Measurements from ENCODE around the gene HK1.
"Not testable (repeated sequence)": the region's sequence is repeated elsewhere in the genome, so short reads cannot be mapped to it uniquely, and the experiment has no call there.

HK1 gene

DNA sequence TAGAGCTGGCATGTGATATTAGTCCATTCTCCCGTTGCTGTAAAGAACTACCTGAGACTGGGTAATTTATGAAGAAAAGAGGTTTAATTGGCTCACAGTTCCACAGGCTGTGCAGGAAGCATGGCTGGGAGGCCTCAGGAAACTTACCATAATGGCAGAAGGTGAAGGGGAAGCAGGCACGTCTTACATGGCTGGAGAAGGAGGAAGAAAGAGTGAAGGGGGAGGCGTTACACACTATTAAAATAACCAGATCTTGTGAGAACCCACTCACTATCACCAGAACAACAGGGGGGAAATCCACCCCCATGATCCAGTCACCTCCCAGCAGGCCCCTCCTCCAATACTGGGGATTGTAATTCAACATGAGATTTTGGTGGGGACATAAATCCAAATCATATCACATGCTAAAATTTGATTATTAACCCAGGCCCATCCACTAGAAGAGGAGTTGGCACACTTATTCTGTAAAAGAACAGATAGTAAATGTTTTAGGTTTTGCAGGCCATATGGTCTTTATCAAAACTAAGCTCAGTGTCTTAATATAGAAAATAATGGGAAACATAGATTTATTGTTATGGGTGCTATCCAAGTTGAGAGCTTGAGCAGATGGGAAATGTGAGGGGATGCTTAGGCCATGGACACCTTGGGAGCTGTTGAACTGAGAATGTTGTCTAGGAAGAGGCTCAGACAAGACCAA is 18.6 kb upstream of the HK1 start:
- DNase-seq, result no peak

DNA sequence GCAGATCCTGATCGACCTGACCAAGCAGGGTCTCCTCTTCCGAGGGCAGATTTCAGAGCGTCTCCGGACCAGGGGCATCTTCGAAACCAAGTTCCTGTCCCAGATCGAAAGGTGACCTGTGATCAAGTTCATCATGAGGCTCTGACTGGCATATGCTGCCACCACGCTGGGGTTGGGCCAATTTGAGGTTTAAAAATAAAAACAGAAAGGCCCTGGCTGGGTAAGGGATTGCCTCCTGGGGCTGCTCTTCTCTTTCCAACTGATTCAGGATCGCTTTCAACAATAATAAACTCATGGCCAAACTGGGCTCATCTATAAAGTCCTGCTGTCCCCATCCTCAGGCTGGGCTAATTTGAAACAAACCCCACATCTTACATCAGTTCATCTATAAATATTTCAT is 17.1 kb upstream of the HK1 start:
- DNase-seq, result no peak

DNA sequence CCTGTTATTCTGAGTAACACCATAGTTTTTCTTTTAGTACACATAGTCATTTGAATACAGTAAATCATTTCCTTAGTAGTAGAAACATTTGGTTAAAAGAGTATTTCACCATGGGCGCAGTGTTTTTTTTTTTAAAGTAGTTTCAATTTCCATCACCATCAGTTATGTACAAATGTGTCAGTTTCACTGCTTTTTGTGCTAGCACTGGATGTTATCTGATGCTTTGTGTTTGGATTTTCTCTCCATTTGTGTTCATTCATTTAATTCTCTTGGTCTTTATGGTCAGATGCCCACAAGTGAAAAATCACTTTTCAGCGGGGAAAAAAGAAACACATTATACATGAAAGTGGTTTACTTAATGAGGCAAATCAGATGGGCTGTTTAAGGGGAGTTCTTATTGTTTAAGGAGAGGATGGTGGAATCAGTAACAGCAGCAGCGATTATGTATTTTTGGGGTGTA is 16.0 kb upstream of the HK1 start:
- DNase-seq, result no peak

DNA sequence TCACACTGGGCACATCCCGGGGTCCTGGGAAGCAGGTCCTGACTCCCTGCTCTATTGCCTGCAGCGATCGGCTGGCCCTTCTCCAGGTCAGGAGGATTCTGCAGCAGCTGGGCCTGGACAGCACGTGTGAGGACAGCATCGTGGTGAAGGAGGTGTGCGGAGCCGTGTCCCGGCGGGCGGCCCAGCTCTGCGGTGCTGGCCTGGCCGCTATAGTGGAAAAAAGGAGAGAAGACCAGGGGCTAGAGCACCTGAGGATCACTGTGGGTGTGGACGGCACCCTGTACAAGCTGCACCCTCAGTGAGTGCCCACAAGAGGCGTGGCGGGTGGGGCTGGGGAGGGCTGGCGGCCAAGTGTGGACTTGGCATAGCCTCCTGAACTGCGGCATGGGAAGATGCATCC is 12.8 kb upstream of the HK1 start:
- no peak for DNase-seq

DNA sequence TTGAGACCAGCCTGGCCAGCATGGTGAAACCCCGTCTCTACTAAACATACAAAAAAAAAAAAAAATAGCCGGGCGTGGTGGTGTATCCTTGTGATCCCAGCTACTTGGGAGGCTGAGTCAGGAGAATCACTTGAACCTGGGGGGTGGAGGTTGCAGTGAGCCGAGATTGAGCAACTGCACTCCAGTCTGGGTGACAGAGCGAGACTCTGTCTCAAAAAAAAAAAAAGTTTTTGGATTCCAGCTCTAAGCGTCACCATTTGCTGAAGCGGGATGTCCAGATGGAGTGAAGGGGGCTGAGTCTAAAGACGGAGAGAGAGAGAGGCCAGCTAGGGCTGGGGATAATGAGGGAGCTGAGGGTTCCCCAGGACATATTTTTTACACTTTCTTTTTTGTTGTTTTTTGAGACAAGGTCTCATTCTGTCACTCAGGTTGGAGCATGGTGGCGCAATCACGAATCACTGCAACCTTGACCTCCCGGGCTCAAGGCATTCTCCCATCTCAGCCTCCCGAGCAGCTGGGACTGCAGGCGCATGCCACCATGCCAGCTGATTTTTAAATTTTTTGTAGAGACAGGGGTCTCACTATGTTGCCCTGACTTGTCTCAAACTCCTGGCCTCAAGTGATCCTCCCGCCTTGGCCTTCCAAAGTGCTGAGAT is 9.4 kb upstream of the HK1 start:
- DNase-seq, result no peak

DNA sequence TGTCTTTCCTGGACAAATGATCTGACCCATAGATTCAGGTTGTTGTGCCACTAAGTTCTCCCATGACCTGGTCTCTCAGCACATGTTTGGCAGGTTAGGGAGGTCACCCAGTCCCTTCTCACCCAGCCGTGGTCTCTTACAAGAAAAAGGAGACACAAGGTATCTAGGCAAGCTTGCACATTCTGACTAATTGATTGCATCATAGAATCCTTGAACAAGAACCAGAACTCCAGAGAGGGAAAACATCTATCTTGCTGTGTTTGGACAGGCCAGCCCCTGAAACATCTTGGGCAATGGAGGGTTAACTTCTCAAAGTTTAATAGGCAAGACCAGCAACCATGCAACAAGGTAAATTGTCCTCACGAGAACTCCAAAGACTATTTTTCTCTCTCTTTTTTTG is 8.5 kb upstream of the HK1 start:
- no peak for DNase-seq

DNA sequence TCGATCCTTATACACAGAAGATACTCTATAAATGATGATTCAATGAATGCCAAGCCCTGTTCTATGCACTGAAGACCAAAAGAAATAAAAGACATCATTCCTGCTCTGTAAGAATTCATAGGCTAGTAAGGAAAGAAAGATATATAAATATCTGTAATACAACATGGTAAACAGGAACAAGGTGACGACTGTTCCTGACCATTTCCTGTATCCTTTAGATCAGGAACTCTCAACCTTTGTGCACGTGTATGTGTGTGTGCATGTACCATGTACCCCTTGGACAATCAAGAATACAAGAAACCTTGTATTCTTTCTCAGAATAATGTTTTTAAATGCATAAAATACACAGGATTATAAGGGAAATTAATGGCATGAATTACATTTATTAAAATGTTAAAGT is 7.3 kb upstream of the HK1 start:
- no peak for DNase-seq

DNA sequence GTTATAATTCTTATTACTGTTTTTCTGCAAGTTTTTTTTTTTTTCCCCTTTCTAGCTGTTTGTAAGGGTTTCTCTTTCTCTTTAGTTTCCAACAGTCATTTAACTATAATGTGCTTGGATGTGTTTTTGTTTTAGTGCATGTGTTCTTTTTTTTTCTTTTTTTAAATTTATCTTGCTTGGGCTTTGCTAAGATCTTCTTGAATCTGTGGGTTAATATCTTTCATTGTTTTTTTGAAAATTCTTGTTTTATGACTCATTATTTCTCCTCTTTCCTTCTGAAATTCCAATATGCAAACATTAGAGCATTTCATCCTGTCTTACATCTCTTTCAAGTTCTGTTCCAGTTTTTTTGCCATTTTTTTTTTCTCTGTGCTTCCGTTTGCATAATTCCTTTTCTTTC is 5.7 kb upstream of the HK1 start:
- DNase-seq, result no peak

DNA sequence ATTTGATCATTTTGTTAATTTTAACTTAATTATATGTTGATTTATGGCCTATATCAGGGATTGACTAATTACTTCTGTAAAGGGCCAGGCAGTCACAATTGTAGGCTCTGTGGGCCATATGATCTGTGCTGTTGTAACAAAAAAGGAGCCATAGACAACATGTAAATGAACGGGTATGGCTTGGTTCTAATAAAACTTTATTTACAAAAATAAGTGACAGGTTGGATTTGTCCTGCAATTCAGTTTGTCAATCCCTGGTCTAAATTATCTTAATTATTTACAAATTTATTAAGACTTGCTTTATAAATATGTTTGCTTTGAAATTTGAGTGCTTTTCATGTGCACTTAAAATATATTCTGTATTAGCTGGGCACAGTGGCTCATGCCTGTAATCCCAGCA is 2.9 kb upstream of the HK1 start:
- no peak for DNase-seq

DNA sequence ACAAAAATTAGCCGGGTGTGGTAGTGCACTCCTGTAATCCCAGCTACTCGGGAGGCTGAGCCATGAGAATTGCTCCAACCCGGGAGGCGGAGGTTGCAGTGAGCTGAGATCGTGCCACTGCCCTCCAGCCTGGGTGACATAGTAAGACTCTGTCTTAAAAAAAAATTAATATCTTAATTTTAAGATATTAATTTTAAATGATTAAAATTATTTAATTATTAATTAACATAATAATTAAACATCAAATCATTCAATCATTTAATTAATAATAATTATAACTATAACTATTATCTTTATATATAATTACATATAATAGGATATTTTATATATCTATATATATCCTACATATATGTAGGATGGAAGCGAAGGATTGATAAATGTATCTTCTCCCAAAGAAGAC is 1.8 kb upstream of the HK1 start:
- DNase-seq, result no peak

DNA sequence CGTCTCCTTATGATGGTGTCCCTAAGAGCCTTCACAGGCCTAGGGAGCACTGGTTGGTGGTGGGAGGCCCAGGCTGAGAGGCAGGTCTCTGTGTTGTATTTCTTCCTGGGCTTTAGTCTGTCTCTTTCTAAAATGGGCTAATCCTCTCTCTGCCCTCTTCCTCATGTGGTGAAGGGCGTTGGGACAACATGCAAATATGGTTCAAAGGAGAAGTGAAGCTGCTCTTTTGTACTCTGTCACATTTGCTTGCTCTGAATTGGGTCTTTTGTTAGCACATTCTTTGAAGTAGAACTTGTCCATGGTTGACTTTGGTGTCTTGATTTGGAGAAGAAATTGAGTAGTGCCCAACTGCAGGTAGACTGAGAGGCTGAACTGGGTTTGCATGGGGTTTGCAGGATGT is 814 bp downstream of the HK1 start:
- DNase-seq, result no peak

DNA sequence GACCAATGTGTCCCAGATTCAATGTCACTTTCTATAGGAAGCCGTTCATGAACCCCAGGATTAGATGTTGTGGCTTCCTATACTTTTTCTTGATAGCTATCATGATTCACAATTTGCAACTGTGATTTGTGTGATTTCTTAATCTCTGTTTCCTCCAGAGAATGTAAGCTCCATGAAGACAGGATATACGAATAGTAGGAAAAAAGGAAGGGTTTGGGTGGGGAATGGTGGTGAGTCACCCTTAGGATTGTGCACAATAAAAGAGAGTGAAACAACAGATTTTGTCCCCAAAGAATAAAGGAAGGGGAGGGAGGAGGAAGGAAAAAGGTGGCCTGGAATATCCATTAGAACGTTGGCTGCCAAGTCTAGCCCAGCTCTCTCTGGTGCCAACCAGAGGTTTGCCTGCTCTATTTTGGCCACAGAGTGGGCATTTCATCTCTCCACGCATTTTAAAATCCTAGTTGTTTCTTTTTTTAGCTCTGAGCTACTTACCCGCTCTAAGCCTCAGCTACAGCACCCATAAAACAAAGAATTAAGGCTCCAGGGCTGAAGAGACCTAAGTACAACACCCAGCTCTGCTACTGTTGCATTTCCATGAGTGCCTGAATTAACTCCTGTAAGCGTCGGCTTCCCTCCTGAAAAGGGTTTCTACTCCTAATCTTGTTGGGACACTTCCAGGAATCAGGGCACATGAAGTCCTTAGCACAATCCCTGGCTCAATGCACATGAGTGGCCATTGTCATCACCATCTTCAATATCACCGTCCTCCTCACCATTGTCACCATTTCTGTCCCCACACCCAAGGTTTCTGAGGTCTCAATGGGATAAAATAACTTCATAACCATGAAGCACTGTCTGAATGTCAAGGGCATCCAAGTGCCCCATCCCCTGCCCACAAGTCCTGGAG is 3.5 kb downstream of the HK1 start:
- DNase-seq, result no peak

DNA sequence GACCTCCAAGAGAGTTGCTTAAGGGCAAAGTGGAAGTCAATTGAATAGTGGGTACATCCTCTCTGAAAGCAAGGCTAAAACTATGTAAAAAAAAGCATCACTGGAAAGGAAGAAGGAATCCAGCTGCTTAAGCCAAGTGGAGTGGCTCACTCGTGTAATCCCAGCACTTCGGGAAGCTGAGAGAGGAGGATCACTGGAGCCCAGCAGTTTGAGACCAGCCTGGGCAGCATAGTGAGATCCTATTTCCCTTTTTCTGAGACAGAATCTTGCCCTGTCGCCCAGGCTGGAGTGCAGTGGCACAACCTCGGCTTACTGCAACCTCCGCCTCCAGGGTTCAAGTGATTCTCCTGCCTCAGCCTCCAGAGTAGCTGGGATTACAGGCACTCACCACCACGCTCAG is 6.1 kb downstream of the HK1 start:
- not testable (repeated sequence) for DNase-seq

DNA sequence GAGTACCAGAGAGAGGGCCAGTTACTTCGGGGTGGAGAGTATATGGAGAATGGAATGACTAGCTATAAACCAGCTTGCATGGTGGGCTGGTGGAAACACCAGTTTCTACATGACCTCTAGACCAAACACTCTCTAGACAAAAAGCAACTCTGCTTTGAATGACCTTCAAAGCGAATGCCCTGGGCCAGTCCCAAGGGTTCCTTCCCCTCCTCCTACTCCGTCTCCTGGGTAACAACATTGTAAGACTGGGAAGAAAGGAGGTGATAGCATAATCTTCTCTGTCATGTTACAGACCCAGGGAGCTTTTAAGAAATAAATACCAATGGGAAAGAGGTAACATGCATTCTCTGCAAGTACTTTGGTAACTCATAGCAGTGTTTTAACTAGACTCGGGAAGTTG is 7.4 kb downstream of the HK1 start:
- no peak for DNase-seq

DNA sequence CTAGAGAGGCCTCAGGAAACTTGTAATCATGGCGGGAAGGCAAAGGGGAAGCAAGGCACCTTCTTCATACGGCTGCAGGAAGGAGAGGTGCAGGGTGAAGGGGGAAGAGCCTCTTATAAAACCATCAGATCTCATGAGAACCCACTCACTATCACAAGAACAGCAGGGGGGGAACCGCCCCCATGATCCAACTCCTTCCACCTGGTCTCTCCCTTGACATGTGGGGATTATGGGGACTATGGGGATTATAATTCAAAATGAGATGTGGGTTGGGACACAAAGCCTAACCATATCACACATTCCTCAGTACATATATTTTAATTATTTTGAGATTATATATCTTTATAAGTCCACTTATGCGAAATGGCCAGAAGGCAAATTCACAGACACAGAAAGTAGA is 8.9 kb downstream of the HK1 start:
- DNase-seq, result no peak

DNA sequence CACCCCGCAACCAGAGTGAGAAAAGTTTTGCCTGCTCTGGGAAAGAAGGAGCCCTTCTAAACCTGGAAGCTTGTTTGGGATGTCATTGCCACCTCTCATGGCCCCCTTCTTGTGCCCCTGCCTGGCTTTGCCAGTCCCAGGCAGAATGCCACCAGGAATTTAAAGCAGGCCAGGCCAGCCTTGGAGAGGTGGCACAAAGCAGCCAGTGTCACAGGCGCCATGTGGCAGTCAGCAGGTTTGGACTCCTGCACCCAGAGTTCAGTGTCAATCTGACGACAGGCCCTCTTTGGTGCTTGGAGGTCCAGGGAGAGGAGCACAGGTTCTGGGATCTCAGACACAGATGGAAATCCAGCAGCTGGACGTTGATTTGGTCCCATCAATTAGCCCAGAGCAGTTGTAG is 12.7 kb downstream of the HK1 start:
- no peak for DNase-seq

DNA sequence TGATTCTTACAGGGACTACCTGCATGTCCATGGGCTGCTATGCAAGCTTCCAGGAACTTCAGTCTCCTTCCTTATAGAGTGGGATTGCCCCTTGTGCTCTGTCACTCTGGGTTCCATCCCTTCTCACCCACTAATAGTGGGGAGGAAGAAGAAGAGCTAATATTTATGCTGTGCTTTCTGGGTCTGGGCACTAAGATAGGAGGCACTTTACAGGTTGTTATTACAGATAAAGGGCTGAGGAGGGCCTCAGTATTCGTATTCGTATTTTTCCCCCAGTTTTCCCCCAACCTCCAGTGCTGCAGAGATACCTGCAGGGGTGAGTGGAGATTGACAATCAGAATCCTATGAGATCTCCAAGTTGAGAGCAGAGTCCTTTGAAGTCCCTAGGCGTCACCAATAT is 14.2 kb downstream of the HK1 start:
- no peak for DNase-seq

DNA sequence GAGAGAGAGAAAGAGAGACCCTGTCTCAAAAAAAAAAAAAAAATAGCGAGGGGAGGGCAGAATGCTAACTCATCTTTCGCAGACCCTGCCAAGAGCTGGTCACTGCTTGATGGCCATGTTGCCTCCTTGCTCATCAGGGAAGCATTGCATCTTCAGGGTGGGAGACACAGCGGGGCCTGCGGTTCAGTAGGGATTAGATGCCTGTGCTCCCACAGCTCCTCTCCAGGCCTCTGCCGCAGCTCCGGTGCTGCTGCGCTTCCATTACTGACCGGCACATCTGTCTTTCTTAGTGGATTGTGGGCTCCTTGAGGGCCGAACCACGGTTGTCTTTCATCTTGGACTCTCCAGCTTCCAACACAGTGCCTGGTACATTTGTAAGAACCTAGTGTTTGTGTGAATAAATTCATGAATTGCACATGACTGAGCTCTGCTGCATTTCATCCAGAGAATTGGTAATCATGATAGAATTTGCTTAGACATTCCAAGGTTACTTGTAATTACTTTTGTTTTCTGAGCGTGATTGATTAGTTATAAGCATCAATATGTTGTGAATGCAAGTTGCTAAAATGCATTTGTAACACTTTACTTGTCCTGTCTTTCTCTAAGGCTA is 16.8 kb downstream of the HK1 start:
- no peak for DNase-seq

DNA sequence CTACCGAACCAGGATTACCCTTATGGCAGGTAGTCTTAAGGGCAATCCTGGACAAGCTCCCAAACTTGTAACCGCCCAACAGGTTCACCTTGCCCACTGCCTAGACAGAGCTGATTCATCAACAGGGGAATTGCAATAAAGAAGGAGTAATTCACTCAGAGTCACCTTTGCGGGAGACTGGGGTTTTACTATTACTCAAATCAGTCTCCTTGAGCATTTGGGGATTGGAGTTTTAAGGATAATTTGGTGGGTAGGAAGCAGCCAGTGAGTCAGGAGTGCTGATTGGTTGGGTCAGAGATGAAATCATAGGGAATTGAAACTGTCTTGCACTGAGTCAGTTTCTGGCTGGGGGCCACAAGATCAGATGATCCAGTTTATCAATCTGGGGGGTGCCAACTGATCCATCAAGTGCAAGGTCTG is 25.3 kb downstream of the HK1 start:
- DNase-seq, result no peak

DNA sequence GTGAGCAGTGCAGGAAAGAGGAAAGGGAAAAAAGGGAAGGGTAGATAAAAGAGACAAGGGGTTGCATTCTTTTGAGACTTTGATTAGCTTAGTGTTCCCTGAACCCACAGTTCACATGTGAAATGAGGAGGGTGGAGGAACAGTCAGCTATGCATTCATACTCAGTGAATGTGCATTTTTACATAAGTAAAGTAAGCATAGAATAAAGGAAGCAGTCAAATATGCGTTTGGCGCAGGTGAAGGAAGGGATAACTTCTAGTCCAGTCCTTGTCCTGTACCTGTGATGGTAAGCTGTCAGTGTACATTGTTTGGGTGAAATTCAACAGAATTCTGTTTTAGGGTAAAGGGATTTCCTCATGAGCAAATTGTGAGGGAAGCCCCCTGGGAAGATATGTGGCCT is 28.1 kb downstream of the HK1 start:
- DNase-seq, result no peak

DNA sequence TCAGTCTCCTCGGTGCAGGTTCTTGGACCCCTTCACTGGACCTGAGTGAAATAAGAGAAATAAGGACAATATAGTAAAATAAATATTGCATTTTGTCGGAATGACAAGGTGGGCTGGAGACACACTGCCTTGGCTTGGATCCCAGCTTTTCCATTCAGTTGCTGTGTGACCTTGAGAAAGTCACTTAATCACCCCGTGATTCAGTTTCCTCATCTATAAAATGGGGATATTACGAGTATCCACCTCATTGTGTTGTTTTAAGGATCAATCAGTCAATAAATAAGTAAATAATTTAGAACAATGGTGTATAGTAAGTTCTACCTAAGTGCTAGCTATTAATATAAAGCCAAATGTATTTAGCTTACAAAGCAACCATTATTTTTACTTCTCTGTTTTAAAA is 29.1 kb downstream of the HK1 start:
- no peak for DNase-seq

DNA sequence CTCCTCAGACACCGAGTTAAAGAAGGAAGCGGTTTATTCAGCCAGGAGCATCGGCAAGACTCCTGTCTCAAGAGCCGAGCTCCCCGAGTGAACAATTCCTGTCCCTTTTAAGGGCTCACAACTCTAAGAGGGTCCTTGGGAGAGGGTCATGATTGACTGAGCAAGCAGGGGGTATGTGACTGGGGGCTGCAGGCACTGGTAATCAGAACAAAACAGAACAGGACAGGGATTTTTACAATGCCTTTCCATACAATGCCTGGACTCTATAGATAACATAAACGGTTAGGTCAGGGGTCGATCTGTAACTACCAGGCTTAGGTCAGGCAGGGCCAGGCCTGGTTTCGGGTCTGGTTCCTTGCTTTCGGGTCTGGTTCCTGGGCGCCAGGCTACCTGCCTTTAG is 30.0 kb downstream of the HK1 start:
- not testable (repeated sequence) for DNase-seq

DNA sequence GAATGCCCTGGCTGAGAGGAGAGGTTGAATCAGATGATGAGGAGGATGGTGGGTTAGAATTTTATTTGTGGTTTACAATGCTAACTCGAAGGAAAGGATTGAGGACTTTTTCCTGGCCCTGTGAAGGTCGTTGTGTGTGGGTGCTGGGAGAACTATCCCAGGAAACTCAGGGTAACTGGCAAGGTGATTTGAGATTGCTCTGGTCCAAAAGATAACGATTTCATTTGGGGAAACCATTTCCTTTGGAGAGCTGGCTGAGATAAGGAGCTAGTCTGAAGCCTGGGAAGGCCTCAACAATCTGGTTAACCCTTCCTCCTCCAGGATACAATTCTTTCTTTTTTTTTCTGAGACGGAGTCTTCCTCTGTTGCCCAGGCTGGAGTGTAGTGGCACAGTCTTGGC is 33.0 kb downstream of the HK1 start:
- no peak for DNase-seq

DNA sequence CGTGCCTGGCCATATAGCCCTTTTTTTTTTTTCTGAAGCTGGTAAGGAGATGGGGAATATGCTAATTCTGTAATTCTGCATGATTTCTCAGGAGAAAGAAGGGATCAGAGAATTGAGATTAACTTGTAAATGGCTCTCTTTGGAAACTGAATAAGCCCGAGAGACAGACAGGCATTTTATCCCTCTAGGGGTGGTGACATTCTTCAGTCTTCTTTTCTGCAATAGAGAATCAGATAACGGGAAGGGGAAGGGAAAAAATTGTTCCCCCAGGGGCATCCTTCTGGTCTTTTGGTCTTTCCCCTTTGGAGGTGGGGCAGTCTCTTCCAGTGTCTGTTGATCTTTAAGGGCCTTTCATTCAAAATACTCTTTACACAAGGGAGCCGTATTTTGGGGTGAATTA is 34.2 kb downstream of the HK1 start:
- DNase-seq, result no peak

All from NCI-H1048 (cell line).